ENCODE data around the gene SF3B1.
"Not testable (repeated sequence)": the region's sequence is repeated elsewhere in the genome, so short reads cannot be mapped to it uniquely, and the experiment has no call there.

Gene SF3B1

GRCh38 chr2:197437380-197437779 lies 2.6 kb upstream of the SF3B1 start:
- no peaks in the 10 kb centered on the region for H3K36me3 ChIP-seq (ENCODE audit: control insufficient read depth, insufficient read depth, low read length)
- DNase-seq = no peak
- no peak overlapping the region for H3K4me3 ChIP-seq (ENCODE audit: insufficient read depth, low read depth, low read length, poor library complexity, severe bottlenecking)
- H3K9me3 ChIP-seq (ENCODE audit: control insufficient read depth, low read length) = no peaks in the 10 kb centered on the region
- peaks cover 15% of the 10 kb centered on the region for H3K4me1 ChIP-seq (ENCODE audit: control insufficient read depth, insufficient read depth, low read length, poor library complexity, severe bottlenecking)
- no peak overlapping the region for H3K27ac ChIP-seq (ENCODE audit: insufficient read depth, low read length, poor library complexity, severe bottlenecking)
- H3K27me3 ChIP-seq (replicated peaks; ENCODE audit: control insufficient read depth, insufficient read depth, low read length, poor library complexity, severe bottlenecking) = no peaks in the 10 kb centered on the region

GRCh38 chr2:197435598-197436420 lies 981 bp upstream of the SF3B1 start:
- Histone ChIP-seq H3K36me3 (ENCODE audit: control insufficient read depth, insufficient read depth, low read length) (no peaks in the 10 kb centered on the region), H3K4me1 (ENCODE audit: control insufficient read depth, insufficient read depth, low read length, poor library complexity, severe bottlenecking) (peaks cover 28% of the 10 kb centered on the region), H3K4me3 (ENCODE audit: insufficient read depth, low read depth, low read length, poor library complexity, severe bottlenecking) (peak overlapping the region; percentile 85), H3K9me3 (ENCODE audit: control insufficient read depth, low read length) (no peaks in the 10 kb centered on the region), H3K27ac (ENCODE audit: insufficient read depth, low read length, poor library complexity, severe bottlenecking) (peak overlapping the region; percentile 97), H3K27me3 (replicated peaks; ENCODE audit: control insufficient read depth, insufficient read depth, low read length, poor library complexity, severe bottlenecking) (no peaks in the 10 kb centered on the region)
- DNase-seq = no peak

- Histone ChIP-seq H3K4me1 (ENCODE audit: control insufficient read depth, insufficient read depth, low read length, poor library complexity, severe bottlenecking) (peaks cover 33% of the 10 kb centered on the region), H3K36me3 (ENCODE audit: control insufficient read depth, insufficient read depth, low read length) (no peaks in the 10 kb centered on the region), H3K9me3 (ENCODE audit: control insufficient read depth, low read length) (no peaks in the 10 kb centered on the region), H3K27ac (ENCODE audit: insufficient read depth, low read length, poor library complexity, severe bottlenecking) (peak overlapping the region; percentile 97), H3K27me3 (replicated peaks; ENCODE audit: control insufficient read depth, insufficient read depth, low read length, poor library complexity, severe bottlenecking) (no peaks in the 10 kb centered on the region), H3K4me3 (ENCODE audit: insufficient read depth, low read depth, low read length, poor library complexity, severe bottlenecking) (peak overlapping the region; percentile 85)
- DNase-seq = no peak
Observed at GRCh38 chr2:197433780-197434438, 919 bp downstream of the SF3B1 start.

- not testable (repeated sequence) for H3K4me3 ChIP-seq (ENCODE audit: insufficient read depth, low read depth, low read length, poor library complexity, severe bottlenecking); DNase-seq; H3K27me3 ChIP-seq (replicated peaks; ENCODE audit: control insufficient read depth, insufficient read depth, low read length, poor library complexity, severe bottlenecking); H3K27ac ChIP-seq (ENCODE audit: insufficient read depth, low read length, poor library complexity, severe bottlenecking); H3K9me3 ChIP-seq (ENCODE audit: control insufficient read depth, low read length); H3K36me3 ChIP-seq (ENCODE audit: control insufficient read depth, insufficient read depth, low read length)
- peaks cover 36% of the 10 kb centered on the region for H3K4me1 ChIP-seq (ENCODE audit: control insufficient read depth, insufficient read depth, low read length, poor library complexity, severe bottlenecking)
Observed at GRCh38 chr2:197432527-197432926, 2.3 kb downstream of the SF3B1 start.

DNA sequence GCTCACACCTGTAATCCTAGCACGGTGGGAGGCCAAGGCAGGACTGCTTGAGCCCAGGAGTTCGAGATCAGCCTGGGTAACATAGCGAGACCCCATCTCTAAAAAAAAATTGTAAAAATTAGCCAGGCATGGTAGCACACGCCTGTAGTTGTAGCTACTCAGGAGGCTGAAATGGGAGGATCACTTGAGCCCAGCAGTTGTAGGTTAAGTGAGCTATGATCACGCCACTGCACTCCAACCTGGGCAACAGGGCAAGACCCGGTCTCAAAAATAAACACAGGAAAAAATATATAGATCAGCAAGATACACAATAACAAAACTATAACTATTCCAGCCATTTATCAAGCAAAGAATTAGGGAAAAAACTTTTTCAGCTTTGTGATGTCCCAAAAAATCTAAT lies 3.0 kb downstream of the SF3B1 start:
- H3K27ac ChIP-seq (ENCODE audit: insufficient read depth, low read length, poor library complexity, severe bottlenecking) = no peak overlapping the region
- no peaks in the 10 kb centered on the region for H3K27me3 ChIP-seq (replicated peaks; ENCODE audit: control insufficient read depth, insufficient read depth, low read length, poor library complexity, severe bottlenecking)
- no peaks in the 10 kb centered on the region for H3K36me3 ChIP-seq (ENCODE audit: control insufficient read depth, insufficient read depth, low read length)
- no peak overlapping the region for H3K4me3 ChIP-seq (ENCODE audit: insufficient read depth, low read depth, low read length, poor library complexity, severe bottlenecking)
- H3K9me3 ChIP-seq (ENCODE audit: control insufficient read depth, low read length) = no peaks in the 10 kb centered on the region
- H3K4me1 ChIP-seq (ENCODE audit: control insufficient read depth, insufficient read depth, low read length, poor library complexity, severe bottlenecking) = peaks cover 37% of the 10 kb centered on the region
- no peak for DNase-seq

DNA sequence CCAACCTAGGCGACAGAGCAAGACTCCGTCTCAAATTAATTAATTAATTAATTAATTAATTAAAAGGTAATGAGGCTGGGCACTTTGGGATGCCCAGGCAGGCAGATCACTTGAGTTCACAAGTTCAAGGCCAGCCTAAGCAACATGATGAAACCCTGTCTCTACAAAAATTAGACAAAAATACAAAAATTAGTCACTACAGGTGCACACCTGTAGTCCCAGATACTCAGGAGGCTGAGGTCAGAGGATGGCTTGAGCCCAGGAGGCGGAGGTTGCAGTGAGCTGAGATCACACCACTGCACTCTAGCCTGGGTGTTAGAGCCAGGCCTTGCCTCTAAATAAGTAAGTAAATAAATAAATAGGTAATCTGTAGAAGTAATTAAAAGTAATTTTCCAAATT lies 6.8 kb downstream of the SF3B1 start:
- H3K4me3 ChIP-seq (ENCODE audit: insufficient read depth, low read depth, low read length, poor library complexity, severe bottlenecking) = no peak overlapping the region
- H3K27me3 ChIP-seq (replicated peaks; ENCODE audit: control insufficient read depth, insufficient read depth, low read length, poor library complexity, severe bottlenecking) = no peaks in the 10 kb centered on the region
- peaks cover 52% of the 10 kb centered on the region for H3K4me1 ChIP-seq (ENCODE audit: control insufficient read depth, insufficient read depth, low read length, poor library complexity, severe bottlenecking)
- no peaks in the 10 kb centered on the region for H3K9me3 ChIP-seq (ENCODE audit: control insufficient read depth, low read length)
- DNase-seq = no peak
- no peak overlapping the region for H3K27ac ChIP-seq (ENCODE audit: insufficient read depth, low read length, poor library complexity, severe bottlenecking)
- H3K36me3 ChIP-seq (ENCODE audit: control insufficient read depth, insufficient read depth, low read length) = no peaks in the 10 kb centered on the region

DNA sequence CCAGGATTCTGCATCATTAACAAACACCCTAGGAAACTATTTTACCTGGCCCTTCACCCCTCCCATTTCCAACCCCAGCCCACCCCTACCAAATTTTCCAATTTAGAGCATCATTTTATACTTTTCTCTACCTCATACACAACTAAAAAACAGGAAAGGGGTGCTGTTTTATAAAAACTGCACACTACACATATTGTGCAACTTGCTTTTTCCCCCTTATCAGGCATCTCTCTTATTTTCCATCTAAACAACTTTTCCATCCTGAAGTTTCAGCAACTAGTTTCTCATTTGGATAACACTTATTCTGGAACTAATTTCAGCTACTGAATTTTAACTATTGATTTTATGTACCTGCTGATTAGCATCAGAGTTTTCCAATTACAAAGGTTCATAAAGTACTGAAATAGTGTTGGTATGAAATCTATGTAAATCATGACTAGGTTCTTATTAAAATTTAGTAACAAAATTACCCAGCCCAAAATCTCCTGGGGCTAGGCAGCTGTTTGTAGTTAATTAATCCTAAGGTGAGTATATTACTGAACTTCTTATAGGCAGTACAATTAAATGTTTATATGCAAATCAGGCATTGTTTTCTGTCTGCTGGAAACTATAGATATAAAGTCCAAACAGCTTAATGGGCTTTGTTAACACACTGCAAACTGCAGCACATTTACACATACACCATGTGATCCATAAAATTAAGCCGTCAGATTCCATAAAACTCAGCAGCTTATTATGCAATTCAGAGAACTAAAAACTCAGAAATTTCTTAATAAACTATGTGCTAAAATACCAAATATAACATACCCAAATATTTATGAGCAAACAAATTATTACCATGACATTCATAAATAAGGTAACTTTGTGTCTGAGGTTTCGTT lies 7.9 kb downstream of the SF3B1 start:
- no peak overlapping the region for H3K4me3 ChIP-seq (ENCODE audit: insufficient read depth, low read depth, low read length, poor library complexity, severe bottlenecking)
- H3K27me3 ChIP-seq (replicated peaks; ENCODE audit: control insufficient read depth, insufficient read depth, low read length, poor library complexity, severe bottlenecking) = no peaks in the 10 kb centered on the region
- peaks cover 42% of the 10 kb centered on the region for H3K4me1 ChIP-seq (ENCODE audit: control insufficient read depth, insufficient read depth, low read length, poor library complexity, severe bottlenecking)
- H3K9me3 ChIP-seq (ENCODE audit: control insufficient read depth, low read length) = no peaks in the 10 kb centered on the region
- no peak for DNase-seq
- peaks cover 3% of the 10 kb centered on the region for H3K36me3 ChIP-seq (ENCODE audit: control insufficient read depth, insufficient read depth, low read length)
- peak overlapping the region; percentile 22 for H3K27ac ChIP-seq (ENCODE audit: insufficient read depth, low read length, poor library complexity, severe bottlenecking)

- no peak overlapping the region for H3K4me3 ChIP-seq (ENCODE audit: insufficient read depth, low read depth, low read length, poor library complexity, severe bottlenecking)
- H3K4me1 ChIP-seq (ENCODE audit: control insufficient read depth, insufficient read depth, low read length, poor library complexity, severe bottlenecking) = peaks cover 33% of the 10 kb centered on the region
- H3K27me3 ChIP-seq (replicated peaks; ENCODE audit: control insufficient read depth, insufficient read depth, low read length, poor library complexity, severe bottlenecking) = no peaks in the 10 kb centered on the region
- no peaks in the 10 kb centered on the region for H3K9me3 ChIP-seq (ENCODE audit: control insufficient read depth, low read length)
- DNase-seq = no peak
- H3K27ac ChIP-seq (ENCODE audit: insufficient read depth, low read length, poor library complexity, severe bottlenecking) = no peak overlapping the region
- H3K36me3 ChIP-seq (ENCODE audit: control insufficient read depth, insufficient read depth, low read length) = peaks cover 15% of the 10 kb centered on the region
Observed at GRCh38 chr2:197425550-197425949, 9.3 kb downstream of the SF3B1 start.

DNA sequence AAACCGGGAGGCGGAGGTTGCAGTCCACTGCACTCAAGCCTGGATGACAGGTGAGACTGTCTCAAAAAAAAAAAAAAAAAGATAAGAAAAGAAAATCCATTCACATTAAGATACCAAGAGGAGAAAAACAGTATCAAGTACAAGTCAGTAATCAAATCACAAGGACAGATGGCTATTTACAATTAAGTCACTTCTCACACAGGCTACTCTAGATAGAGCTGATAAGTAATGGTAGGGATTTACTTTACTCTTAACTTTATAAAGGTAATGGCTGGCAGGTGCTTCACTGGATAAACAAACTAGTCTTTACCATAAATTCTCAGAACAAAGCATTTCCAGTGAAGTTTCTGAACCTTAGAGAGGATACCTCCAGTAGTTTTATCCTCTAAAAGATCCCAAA lies 11.5 kb downstream of the SF3B1 start:
- peaks cover 36% of the 10 kb centered on the region for H3K36me3 ChIP-seq (ENCODE audit: control insufficient read depth, insufficient read depth, low read length)
- H3K9me3 ChIP-seq (ENCODE audit: control insufficient read depth, low read length) = no peaks in the 10 kb centered on the region
- H3K27ac ChIP-seq (ENCODE audit: insufficient read depth, low read length, poor library complexity, severe bottlenecking) = no peak overlapping the region
- peaks cover 24% of the 10 kb centered on the region for H3K4me1 ChIP-seq (ENCODE audit: control insufficient read depth, insufficient read depth, low read length, poor library complexity, severe bottlenecking)
- no peaks in the 10 kb centered on the region for H3K27me3 ChIP-seq (replicated peaks; ENCODE audit: control insufficient read depth, insufficient read depth, low read length, poor library complexity, severe bottlenecking)
- H3K4me3 ChIP-seq (ENCODE audit: insufficient read depth, low read depth, low read length, poor library complexity, severe bottlenecking) = no peak overlapping the region
- DNase-seq = no peak

All from effector memory CD4-positive, alpha-beta T cell (primary cell).